ENCODE measurements around the gene GATM.
"Not testable (repeated sequence)": the region's sequence is repeated elsewhere in the genome, so short reads cannot be mapped to it uniquely, and the experiment has no call there.

GATM gene

GRCh38 chr15:45347989-45348388, 30.4 kb downstream of the GATM start:
- DNase-seq: no peak

DNA sequence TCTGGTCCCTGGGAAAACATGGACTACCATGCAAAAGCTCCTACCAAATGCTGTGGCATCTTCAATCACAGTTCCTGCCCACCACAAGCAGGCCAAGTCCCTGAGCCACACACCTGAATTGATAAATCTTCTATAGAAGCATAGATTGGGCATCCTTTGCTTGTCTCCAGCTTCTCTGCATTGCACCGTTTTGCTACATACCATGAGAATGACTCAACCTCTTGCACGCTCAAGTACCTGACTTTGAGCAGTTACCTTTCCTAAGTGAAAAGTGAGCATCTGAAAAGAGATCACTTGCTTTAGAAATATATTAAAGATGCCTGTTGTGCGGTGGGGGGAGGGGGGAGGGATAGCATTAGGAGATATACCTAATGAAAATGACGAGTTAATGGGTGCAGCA, 31.3 kb downstream of the GATM start:
- DNase-seq: no peak

DNA sequence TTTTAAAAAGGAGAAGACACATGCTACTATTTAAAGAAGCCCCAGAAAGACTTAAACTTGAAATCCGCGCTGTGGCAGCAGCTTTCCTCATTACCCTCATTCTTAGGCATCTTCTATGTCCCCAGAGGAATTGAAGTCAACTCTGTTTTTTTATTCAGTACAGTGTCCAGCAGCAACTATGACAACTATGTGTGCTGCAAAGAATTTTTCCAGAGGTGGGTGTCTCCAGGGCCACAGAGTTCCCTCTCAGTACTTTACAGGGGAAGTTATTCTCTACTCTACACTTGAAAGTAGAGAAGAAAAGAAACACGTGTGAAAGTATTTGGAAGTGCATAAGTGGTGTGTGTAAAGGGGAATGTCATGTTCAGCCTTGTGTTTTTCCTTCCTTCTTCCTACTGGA, 32.0 kb downstream of the GATM start:
- DNase-seq: no peak

- DNase-seq: no peak
Measured at GRCh38 chr15:45343258-45343860, 35.0 kb downstream of the GATM start.

DNA sequence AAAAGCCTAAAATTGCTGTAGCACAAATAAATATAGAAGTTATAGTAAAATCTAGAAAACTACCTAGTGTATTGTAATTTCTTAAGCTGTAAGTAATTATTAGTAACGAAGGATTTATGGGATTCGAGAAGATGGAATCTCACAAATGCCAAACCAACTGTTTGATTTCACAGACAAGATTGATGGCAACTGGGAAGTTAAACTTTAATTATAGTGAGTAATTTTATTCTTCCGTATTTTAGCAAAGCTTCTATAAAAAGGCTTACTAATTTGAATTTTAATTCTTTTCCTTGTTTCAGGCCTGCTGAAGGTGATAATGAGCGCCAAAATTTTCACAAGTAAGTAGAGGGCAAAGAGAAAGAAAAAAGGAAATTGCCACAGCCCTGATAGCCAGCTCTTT, 36.6 kb downstream of the GATM start:
- no peak for DNase-seq

DNA sequence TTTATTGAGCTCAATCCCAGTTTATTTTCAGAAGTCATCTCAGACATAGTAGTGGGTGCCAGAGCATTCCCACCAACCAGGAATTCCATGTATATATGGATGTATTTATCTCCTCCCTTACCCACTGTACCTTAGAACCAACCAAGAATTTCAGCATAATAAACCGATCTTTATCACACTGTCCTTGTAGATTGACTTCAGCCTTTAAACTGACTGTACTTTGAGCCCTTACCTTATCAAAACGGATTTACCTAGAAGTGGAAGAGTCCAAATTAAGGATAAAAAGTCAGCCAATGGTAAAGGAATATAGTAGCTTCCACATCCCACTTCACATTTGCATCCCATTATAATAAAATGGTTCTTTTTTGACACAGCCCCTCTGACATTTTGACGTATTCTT, 37.9 kb downstream of the GATM start:
- DNase-seq: no peak

DNA sequence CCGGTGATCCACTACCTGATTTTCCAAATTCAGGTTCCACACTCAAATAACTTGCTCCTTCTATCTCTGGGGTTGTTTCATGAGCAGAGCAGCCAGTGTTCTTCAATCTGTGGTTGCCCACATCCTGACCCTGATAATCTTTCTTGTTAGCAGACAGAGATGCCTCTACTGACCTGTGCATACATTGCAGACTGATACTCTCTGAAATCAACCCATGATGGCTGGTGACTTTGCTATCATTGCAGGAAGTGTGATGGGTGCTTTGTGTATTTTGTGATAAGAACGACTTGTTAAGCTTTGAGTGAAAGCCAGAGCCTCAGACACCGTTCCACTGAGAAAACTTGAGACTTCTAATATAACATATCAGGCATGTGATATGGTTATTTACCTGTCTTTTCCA, 39.9 kb downstream of the GATM start:
- DNase-seq: no peak

- no peak for DNase-seq
Measured at GRCh38 chr15:45337224-45337623, 41.1 kb downstream of the GATM start.

- peak; percentile 12 for DNase-seq
Measured at GRCh38 chr15:45333550-45333949, 44.8 kb downstream of the GATM start.

DNA sequence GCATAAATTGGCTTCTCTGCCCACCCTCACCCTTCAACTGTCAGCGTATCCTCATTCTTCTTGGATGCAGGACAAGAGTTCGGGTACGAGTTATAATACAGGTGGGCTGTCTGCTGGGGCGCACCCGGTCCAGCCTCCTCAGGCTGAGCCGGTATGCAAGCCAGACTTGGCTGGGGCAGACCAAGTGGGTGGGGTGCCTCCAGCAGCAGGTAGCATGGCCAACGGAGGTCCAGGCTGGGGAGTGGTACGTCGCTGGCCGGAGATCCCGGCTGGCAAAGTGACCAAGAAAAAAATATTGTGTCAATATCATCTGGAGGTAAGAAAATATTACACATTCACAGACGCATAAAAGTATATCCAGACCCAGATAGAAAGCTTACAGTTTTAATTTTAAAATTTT, 45.6 kb downstream of the GATM start:
- no peak for DNase-seq

DNA sequence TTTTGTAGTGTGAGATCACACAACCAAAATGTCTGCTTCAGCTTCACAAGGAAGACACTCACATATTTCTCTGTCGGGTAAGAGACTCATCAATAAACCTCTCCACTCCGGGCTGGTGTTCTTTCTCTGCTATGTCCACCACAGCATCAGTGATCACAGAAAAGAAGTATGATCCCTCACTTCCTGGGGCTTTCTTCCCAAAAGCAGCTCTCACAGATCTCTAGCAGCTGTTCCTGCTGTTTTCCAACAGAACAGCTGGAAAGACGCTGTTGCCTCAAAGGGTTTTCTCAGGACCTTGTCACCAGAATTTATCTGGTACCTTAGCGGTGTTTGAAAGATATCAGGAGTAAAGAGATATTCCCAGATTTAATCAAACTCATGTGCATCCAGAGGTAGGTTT, 46.4 kb downstream of the GATM start:
- no peak for DNase-seq

GRCh38 chr15:45328663-45329062, 49.7 kb downstream of the GATM start:
- DNase-seq: no peak

DNA sequence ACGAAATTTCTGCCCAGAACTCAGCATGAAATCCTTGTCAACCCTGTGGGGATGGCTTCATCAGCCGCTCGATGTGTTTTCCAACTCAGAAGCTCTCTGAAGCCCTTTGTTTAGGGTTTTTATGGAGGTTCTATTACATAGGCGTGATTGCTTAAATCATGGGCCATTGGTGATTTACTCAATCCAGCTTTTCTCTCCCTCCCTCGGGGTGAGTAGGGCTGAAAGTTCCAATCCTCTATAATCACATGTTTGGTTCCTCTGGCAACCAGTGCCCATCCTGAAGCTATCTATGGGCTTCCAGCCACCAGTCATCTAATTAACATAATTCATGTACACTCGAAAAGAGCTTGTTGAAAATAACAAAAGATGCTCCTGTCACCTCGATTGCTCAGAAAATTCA, 51.6 kb downstream of the GATM start:
- DNase-seq: no peak

DNA sequence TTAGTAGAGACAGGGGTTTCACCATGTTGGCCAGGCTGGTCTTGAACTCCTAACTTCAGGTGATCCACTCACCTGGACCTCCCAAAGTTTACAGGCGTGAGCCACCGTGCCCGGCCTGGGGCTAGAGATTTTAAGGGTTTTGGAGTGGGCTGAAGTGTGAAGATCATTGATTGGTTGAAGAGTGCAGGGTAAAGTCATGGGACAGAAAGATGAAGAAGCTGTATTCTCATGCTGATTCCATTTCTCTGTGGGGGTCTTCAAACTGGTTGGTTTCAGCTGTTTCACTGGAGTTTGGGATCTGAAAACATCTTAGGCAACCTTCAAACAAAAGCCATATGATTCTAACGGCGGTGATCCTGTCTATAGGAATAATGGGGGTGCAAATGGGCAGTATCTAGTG, 52.1 kb downstream of the GATM start:
- no peak for DNase-seq

DNA sequence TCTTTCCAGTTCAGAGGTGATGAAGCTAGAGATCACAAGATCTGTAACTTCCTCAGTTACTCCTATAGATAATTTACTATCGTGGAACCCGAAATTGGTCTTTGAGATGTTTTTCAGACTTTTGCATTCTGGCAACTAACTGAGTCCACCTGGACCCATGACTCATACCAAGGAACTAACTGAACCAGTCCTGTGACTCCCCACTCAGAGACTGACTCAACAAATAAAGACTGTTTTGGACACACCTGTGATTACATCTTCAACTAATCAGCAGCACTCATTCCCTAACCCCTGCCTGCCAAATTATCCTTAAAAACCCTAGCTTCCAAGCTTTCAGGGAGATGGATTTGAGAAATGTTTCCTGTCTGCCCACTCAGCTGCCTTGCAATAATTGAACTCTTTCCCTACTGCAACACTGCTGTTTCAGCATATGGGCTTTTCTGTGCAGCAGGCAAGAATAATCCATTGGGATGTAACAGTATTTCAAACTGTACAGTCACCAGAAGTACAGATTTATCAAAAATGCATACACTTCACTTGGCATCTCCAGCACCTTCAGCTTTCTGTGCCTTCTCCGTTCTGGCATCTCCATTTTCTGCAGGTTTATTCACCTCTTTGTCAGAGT, 57.7 kb downstream of the GATM start:
- DNase-seq: no peak

GRCh38 chr15:45319472-45320214, 58.7 kb downstream of the GATM start:
- DNase-seq: no peak

- no peak for DNase-seq
Measured at GRCh38 chr15:45314960-45315359, 63.4 kb downstream of the GATM start.

DNA sequence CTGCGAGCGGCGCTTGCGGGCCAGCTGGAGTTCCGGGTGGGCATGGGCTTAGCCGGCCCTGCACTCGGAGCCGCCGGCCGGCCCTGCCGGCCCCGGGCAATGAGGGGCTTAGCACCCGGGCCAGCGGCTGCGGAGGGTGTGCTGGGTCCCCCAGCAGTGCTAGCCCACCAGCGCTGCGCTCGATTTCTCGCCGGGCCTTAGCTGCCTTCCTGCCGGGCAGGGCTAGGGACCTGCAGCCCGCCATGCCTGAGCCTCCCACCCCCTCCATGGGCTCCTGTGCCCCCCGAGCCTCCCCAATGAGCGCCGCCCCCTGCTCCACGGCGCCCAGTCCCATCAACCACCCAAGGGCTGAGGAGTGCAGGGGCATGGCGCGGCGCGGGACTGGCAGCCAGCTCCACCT, 64.2 kb downstream of the GATM start:
- not testable (repeated sequence) for DNase-seq

All from NCI-H526 treated with DMSO at 0.1 percent for 48 hours (cell line).